AG04450 (cell line): ENCODE measurements around the gene OSBPL2. TPM values are rescaled to one million over a fixed set of nuclear protein-coding genes. Genes with fewer than 3 reads are reported as not detected.

Experiments
- CTCF ChIA-PET: fragments of 300-600, 350-600 bp; formaldehyde crosslinking; extraction: SDS; loops from one replicate; lab custom pipeline; 2022; ENCODE audit warnings: antibody characterized with exemption, inconsistent platforms; lab: Charles Lee
- POLR2A ChIA-PET: fragments of 350-600 bp; formaldehyde crosslinking; extraction: SDS; loops from one replicate; lab custom pipeline; 2021; ENCODE audit warnings: antibody characterized with exemption, inconsistent platforms; lab: Yijun Ruan, JAX
- DNase-seq: peaks from one replicate; pipeline ENCODE4 v3.0.0-alpha.2; 2011; ENCODE audit warnings: low read depth, low spot score
- H3K27ac ChIP-seq: one replicate; pipeline ENCODE4 v1.5.1; 2012; ENCODE audit warnings: low read depth, low read length, control low read depth
- H3K27me3 ChIP-seq: one replicate; pipeline ENCODE4 v1.6.0; 2012; ENCODE audit warnings: low read length; ENCODE audit not compliant: control insufficient read depth, insufficient read depth
- H3K4me3 ChIP-seq: 2 replicates; pipeline ENCODE4 v1.5.1; 2011; ENCODE audit warnings: mild to moderate bottlenecking, low read depth, low read length, control low read depth
- H3K9me3 ChIP-seq: 2 replicates; pipeline ENCODE4 v1.5.1; 2012; ENCODE audit warnings: low read length; ENCODE audit not compliant: control insufficient read depth, insufficient read depth
- polyA plus RNA-seq: library from polyadenylated mRNA; depleted of rRNA; stranded (reverse); fragments of >200 nt; gene quantifications from 2 replicates; pipeline ENCODE4 v1.2.3, GENCODE V29; 2011
- TF ChIP-seq, protein P1 (sequence below): IDR thresholded peaks from 2 replicates; pipeline ENCODE4 v1.5.1; 2011; ENCODE audit warnings: low read depth, low read length, control low read depth, inconsistent platforms

The OSBPL2 gene
- polyA plus RNA-seq, 1 experiment = 18.5 TPM

- TF ChIP-seq, protein P1, sequence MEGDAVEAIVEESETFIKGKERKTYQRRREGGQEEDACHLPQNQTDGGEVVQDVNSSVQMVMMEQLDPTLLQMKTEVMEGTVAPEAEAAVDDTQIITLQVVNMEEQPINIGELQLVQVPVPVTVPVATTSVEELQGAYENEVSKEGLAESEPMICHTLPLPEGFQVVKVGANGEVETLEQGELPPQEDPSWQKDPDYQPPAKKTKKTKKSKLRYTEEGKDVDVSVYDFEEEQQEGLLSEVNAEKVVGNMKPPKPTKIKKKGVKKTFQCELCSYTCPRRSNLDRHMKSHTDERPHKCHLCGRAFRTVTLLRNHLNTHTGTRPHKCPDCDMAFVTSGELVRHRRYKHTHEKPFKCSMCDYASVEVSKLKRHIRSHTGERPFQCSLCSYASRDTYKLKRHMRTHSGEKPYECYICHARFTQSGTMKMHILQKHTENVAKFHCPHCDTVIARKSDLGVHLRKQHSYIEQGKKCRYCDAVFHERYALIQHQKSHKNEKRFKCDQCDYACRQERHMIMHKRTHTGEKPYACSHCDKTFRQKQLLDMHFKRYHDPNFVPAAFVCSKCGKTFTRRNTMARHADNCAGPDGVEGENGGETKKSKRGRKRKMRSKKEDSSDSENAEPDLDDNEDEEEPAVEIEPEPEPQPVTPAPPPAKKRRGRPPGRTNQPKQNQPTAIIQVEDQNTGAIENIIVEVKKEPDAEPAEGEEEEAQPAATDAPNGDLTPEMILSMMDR = no peak
- Histone ChIP-seq H3K27me3 (no peaks in the 10 kb centered on the region), H3K27ac (no peak overlapping the region), H3K4me3 (no peak overlapping the region), H3K9me3 (no peaks in the 10 kb centered on the region)
- CTCF ChIA-PET = interaction anchor here (2.0 kb wide), 1 partner anchor 77 kb away, joined by 5 read pairs; no protein-coding TSS in a partner anchor
- POLR2A ChIA-PET = no interaction called here
- no peak for DNase-seq
Measured at GRCh38 chr20:62297449-62298227, 59.3 kb downstream of the OSBPL2 start.

GRCh38 chr20:62298577-62299249 is 60.4 kb downstream of the OSBPL2 start:
- ChIA-PET POLR2A (interaction anchor here (0.6 kb wide), 1 partner anchor 201 kb away, joined by 3 read pairs; no protein-coding TSS in a partner anchor), CTCF (interaction anchor here (3.2 kb wide), 1 partner anchor 84 kb away, joined by 35 read pairs; no protein-coding TSS in a partner anchor)
- no peak overlapping the region for H3K4me3 ChIP-seq
- DNase-seq = no peak
- no peak overlapping the region for H3K27ac ChIP-seq
- H3K9me3 ChIP-seq = no peaks in the 10 kb centered on the region; the same call in 1 of the 2 replicates
- no peaks in the 10 kb centered on the region for H3K27me3 ChIP-seq
- TF ChIP-seq, protein P1 = no peak

GRCh38 chr20:62299666-62300236 is 61.4 kb downstream of the OSBPL2 start:
- DNase-seq = no peak
- CTCF ChIA-PET = interaction anchor here (3.2 kb wide), 1 partner anchor 83 kb away, joined by 35 read pairs; no protein-coding TSS in a partner anchor
- POLR2A ChIA-PET = no interaction called here

GRCh38 chr20:62300319-62300718 is 62.0 kb downstream of the OSBPL2 start:
- Histone ChIP-seq H3K27ac (no peak overlapping the region), H3K9me3 (no peaks in the 10 kb centered on the region; the same call in 1 of the 2 replicates), H3K4me3 (no peak overlapping the region), H3K27me3 (no peaks in the 10 kb centered on the region)
- CTCF ChIA-PET = interaction anchor here (0.9 to 3.2 kb wide), 9 partner anchors 8 to 316 kb away, joined by 3 to 50 read pairs (median 6); no protein-coding TSS in a partner anchor
- TF ChIP-seq, protein P1 = no peak
- POLR2A ChIA-PET = no interaction called here
- DNase-seq = no peak

More at GRCh38 chr20:62299666-62300236, 61.4 kb downstream of the OSBPL2 start:
- Histone ChIP-seq H3K4me3 (no peak overlapping the region), H3K27ac (no peak overlapping the region), H3K9me3 (no peaks in the 10 kb centered on the region; the same call in 1 of the 2 replicates), H3K27me3 (no peaks in the 10 kb centered on the region)
- TF ChIP-seq, protein P1 = no peak
